Inflammatory macrophage treated with lipopolysaccharide for 1 hour (primary cell): ENCODE data around the gene CHDH.
A peak's percentile ranks its signal among the peaks of the same experiment; 100 is the strongest.

Experiments used
- DNase-seq, 2 donors: peaks; one replicate each; pipeline ENCODE4 v3.0.0-alpha.2; 2020 to 2022

CHDH gene

GRCh38 chr3:53846851-53847155 lies 584 bp upstream of the CHDH start:
- DNase-seq, result no peak

- DNase-seq, result no peak
Measured at GRCh38 chr3:53845881-53846133, 412 bp downstream of the CHDH start.

GRCh38 chr3:53845103-53845880 lies 927 bp downstream of the CHDH start:
- DNase-seq, result peak; percentile 27 to 30

- no peak for DNase-seq
Measured at GRCh38 chr3:53844262-53845102, 1.7 kb downstream of the CHDH start.

GRCh38 chr3:53843195-53844177 lies 2.7 kb downstream of the CHDH start:
- DNase-seq, result peak in 1 of 2 donors; percentile 16

GRCh38 chr3:53842436-53843194 lies 3.6 kb downstream of the CHDH start:
- peak in 1 of 2 donors; percentile 73 for DNase-seq

GRCh38 chr3:53841296-53841695 lies 4.9 kb downstream of the CHDH start:
- DNase-seq, result no peak

- peak; percentile 53 to 65 for DNase-seq
Measured at GRCh38 chr3:53837331-53837730, 8.9 kb downstream of the CHDH start.

GRCh38 chr3:53836084-53836872 lies 9.9 kb downstream of the CHDH start:
- DNase-seq, result no peak

GRCh38 chr3:53835257-53835656 lies 11.0 kb downstream of the CHDH start:
- no peak for DNase-seq

- peak; percentile 93 to 98 for DNase-seq
Measured at GRCh38 chr3:53834429-53835095, 11.7 kb downstream of the CHDH start.

GRCh38 chr3:53833700-53834099 lies 12.5 kb downstream of the CHDH start:
- DNase-seq, result peak; percentile 19 to 58

GRCh38 chr3:53833053-53833645 lies 13.1 kb downstream of the CHDH start:
- no peak for DNase-seq

GRCh38 chr3:53830944-53831343 lies 15.3 kb downstream of the CHDH start:
- DNase-seq, result no peak

GRCh38 chr3:53829605-53830004 lies 16.6 kb downstream of the CHDH start:
- DNase-seq, result no peak

- DNase-seq, result peak; percentile 62 to 78
Measured at GRCh38 chr3:53828581-53828980, 17.6 kb downstream of the CHDH start.

GRCh38 chr3:53826048-53826447 lies 20.2 kb downstream of the CHDH start:
- DNase-seq, result no peak

- no peak for DNase-seq
Measured at GRCh38 chr3:53824795-53825194, 21.4 kb downstream of the CHDH start.

- no peak for DNase-seq
Measured at GRCh38 chr3:53823956-53824657, 22.1 kb downstream of the CHDH start.
